ENCODE measurements around the gene UGT1A5.

DNA sequence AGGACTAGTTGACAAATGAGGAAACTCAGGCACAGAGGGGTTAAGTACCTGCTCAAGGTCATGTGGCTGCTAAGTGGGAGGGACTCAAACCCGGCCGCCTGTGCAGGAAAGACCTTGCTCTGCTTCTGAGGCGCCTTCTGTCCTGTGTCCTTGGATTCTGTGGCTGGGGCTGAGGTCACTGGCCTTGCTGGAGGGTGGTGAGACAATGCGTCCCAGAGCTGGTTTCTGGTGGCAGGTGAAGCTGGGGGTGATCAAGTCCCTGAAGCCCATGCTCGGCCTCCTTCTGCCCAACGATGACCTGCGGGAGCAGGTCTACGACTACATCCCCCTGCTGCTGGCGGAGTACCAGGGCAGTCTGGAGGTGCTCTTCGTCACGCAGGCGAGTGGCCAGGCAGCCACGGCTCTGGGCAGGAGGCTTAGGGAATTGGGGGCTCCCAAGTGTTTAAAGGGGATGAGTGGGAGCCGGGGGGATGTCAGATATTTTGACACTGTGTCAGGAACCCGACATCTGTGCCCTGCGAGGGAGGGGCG lies 81.5 kb downstream of the UGT1A5 start:
- TF ChIP-seq ZNF367 (CRISPR knock-in tag; IDR thresholded peaks at IDR 0.05; ENCODE audit: borderline replicate concordance) (no peak), GLI4 (CRISPR knock-in tag; IDR thresholded peaks at IDR 0.05; ENCODE audit: borderline replicate concordance) (no peak), POLR2AphosphoS5 (IDR thresholded peaks at IDR 0.05; ENCODE audit: low read depth, low read length) (no peak)

All from HepG2 (cell line).